Measurements from ENCODE around the gene CNTN5.

Gene CNTN5

GRCh38 chr11:100066399-100066798, 1045.7 kb downstream of the CNTN5 start:
- no peak for TF ChIP-seq CTCF (IDR thresholded peaks at IDR 0.05; ENCODE audit: borderline replicate concordance, control extremely low read depth, extremely low read depth, insufficient read depth, missing control alignments)
- DNase-seq (ENCODE audit: low spot score), result no peak
- in situ Hi-C loops (cut with MboI; ENCODE audit: low sequenced_read_pairs, unreplicated experiment), result no loop called here

- no peak for DNase-seq (ENCODE audit: low spot score)
- TF ChIP-seq CTCF (IDR thresholded peaks at IDR 0.05; ENCODE audit: borderline replicate concordance, control extremely low read depth, extremely low read depth, insufficient read depth, missing control alignments), result no peak
- in situ Hi-C loops (cut with MboI; ENCODE audit: low sequenced_read_pairs, unreplicated experiment), result no loop called here
These were observed 1047.4 kb downstream of the CNTN5 start for GRCh38 chr11:100068116-100068515.

- DNase-seq (ENCODE audit: low spot score), result no peak
- TF ChIP-seq CTCF (IDR thresholded peaks at IDR 0.05; ENCODE audit: borderline replicate concordance, control extremely low read depth, extremely low read depth, insufficient read depth, missing control alignments), result no peak
- in situ Hi-C loops (cut with MboI; ENCODE audit: low sequenced_read_pairs, unreplicated experiment), result no loop called here
These were observed 1051.4 kb downstream of the CNTN5 start for GRCh38 chr11:100072131-100072530.

GRCh38 chr11:100080381-100080780, 1059.6 kb downstream of the CNTN5 start:
- no peak for TF ChIP-seq CTCF (IDR thresholded peaks at IDR 0.05; ENCODE audit: borderline replicate concordance, control extremely low read depth, extremely low read depth, insufficient read depth, missing control alignments)
- in situ Hi-C loops (cut with MboI; ENCODE audit: low sequenced_read_pairs, unreplicated experiment), result no loop called here
- no peak for DNase-seq (ENCODE audit: low spot score)

- no peak for TF ChIP-seq CTCF (IDR thresholded peaks at IDR 0.05; ENCODE audit: borderline replicate concordance, control extremely low read depth, extremely low read depth, insufficient read depth, missing control alignments)
- in situ Hi-C loops (cut with MboI; ENCODE audit: low sequenced_read_pairs, unreplicated experiment), result no loop called here
- DNase-seq (ENCODE audit: low spot score), result no peak
These were observed 1060.1 kb downstream of the CNTN5 start for GRCh38 chr11:100080821-100081220.

- no peak for TF ChIP-seq CTCF (IDR thresholded peaks at IDR 0.05; ENCODE audit: borderline replicate concordance, control extremely low read depth, extremely low read depth, insufficient read depth, missing control alignments)
- in situ Hi-C loops (cut with MboI; ENCODE audit: low sequenced_read_pairs, unreplicated experiment), result no loop called here
- DNase-seq (ENCODE audit: low spot score), result no peak
These were observed 1072.9 kb downstream of the CNTN5 start for GRCh38 chr11:100093698-100094097.
